NCI-H1930 (cell line): ENCODE data around the gene ABCB8.

ENCODE experiments used
- DNase-seq, 2 experiments: peaks; one replicate each; lab custom pipeline; 2025; lab: John Stamatoyannopoulos, UW

ABCB8 gene

GRCh38 chr7:151087245-151088018 is 59.2 kb downstream of the ABCB8 start:
- DNase-seq, result peak in 1 of 2 experiments; percentile 66

GRCh38 chr7:151088019-151088855 is 60.0 kb downstream of the ABCB8 start:
- no peak for DNase-seq

GRCh38 chr7:151088856-151089699 is 60.8 kb downstream of the ABCB8 start:
- no peak for DNase-seq

- DNase-seq, result no peak
Measured at GRCh38 chr7:151089893-151090730, 61.9 kb downstream of the ABCB8 start.

DNA sequence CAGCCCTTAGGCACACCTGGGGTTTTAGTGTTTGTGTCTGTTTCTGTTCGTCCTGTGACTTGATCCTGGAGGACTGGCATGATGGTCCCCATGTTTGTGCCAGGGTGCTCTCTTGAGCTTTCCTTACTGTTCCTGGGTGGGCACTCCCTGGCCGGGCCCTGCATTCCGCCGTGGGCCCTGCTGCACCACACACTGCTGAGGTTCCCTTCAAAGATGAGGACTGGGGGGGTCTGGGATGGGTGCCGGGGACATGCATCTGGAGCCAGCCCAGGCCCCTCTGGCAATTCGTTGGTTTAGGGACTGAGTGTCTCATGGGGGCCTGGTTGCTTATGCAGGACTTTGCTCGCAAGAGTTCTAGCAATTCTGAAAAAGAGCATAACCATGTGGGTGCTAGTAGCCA is 62.8 kb downstream of the ABCB8 start:
- no peak for DNase-seq

GRCh38 chr7:151091431-151091830 is 63.2 kb downstream of the ABCB8 start:
- no peak for DNase-seq

GRCh38 chr7:151091988-151092387 is 63.7 kb downstream of the ABCB8 start:
- DNase-seq, result no peak

- no peak for DNase-seq
Measured at GRCh38 chr7:151093748-151094147, 65.5 kb downstream of the ABCB8 start.

- no peak for DNase-seq
Measured at GRCh38 chr7:151094675-151095074, 66.4 kb downstream of the ABCB8 start.

GRCh38 chr7:151095123-151095797 is 67.0 kb downstream of the ABCB8 start:
- DNase-seq, result no peak

- no peak for DNase-seq
Measured at GRCh38 chr7:151095828-151096475, 67.7 kb downstream of the ABCB8 start.
